Activated gamma-delta T cell treated with Interleukin-2 at 50 U/mL for 16 hours (primary cell): Measurements from ENCODE around the gene ZNRF3.
"Not testable (repeated sequence)": the region's sequence is repeated elsewhere in the genome, so short reads cannot be mapped to it uniquely, and the experiment has no call there.

ENCODE experiments used
- DNase-seq: peaks from one replicate; pipeline ENCODE4 v3.0.0-alpha.2; 2020

The ZNRF3 gene

GRCh38 chr22:28884747-28885350 lies 1.5 kb downstream of the ZNRF3 start:
- no peak for DNase-seq

GRCh38 chr22:28885939-28886338 lies 2.6 kb downstream of the ZNRF3 start:
- DNase-seq, result no peak

- DNase-seq, result not testable (repeated sequence)
These were observed 3.3 kb downstream of the ZNRF3 start for GRCh38 chr22:28886679-28887078.

GRCh38 chr22:28887725-28888459 lies 4.5 kb downstream of the ZNRF3 start:
- DNase-seq, result no peak

GRCh38 chr22:28889478-28890024 lies 6.2 kb downstream of the ZNRF3 start:
- DNase-seq, result no peak

- DNase-seq, result no peak
These were observed 7.9 kb downstream of the ZNRF3 start for GRCh38 chr22:28891156-28891733.

GRCh38 chr22:28892175-28892731 lies 8.9 kb downstream of the ZNRF3 start:
- no peak for DNase-seq

- no peak for DNase-seq
These were observed 10.4 kb downstream of the ZNRF3 start for GRCh38 chr22:28893810-28894209.

- DNase-seq, result no peak
These were observed 11.0 kb downstream of the ZNRF3 start for GRCh38 chr22:28894334-28894733.

GRCh38 chr22:28894807-28895206 lies 11.4 kb downstream of the ZNRF3 start:
- DNase-seq, result no peak

- DNase-seq, result no peak
These were observed 13.2 kb downstream of the ZNRF3 start for GRCh38 chr22:28896611-28897010.

- no peak for DNase-seq
These were observed 14.9 kb downstream of the ZNRF3 start for GRCh38 chr22:28898233-28898629.

- peak; percentile 27 for DNase-seq
These were observed 16.0 kb downstream of the ZNRF3 start for GRCh38 chr22:28899199-28899853.

GRCh38 chr22:28900379-28900925 lies 17.1 kb downstream of the ZNRF3 start:
- no peak for DNase-seq

- DNase-seq, result no peak
These were observed 19.1 kb downstream of the ZNRF3 start for GRCh38 chr22:28902490-28902889.

GRCh38 chr22:28903080-28903479 lies 19.7 kb downstream of the ZNRF3 start:
- DNase-seq, result no peak

- DNase-seq, result no peak
These were observed 20.4 kb downstream of the ZNRF3 start for GRCh38 chr22:28903729-28904128.

GRCh38 chr22:28904211-28904896 lies 21.0 kb downstream of the ZNRF3 start:
- no peak for DNase-seq

- no peak for DNase-seq
These were observed 22.0 kb downstream of the ZNRF3 start for GRCh38 chr22:28905256-28905832.

- no peak for DNase-seq
These were observed 22.9 kb downstream of the ZNRF3 start for GRCh38 chr22:28906312-28906711.

GRCh38 chr22:28907311-28908008 lies 24.1 kb downstream of the ZNRF3 start:
- DNase-seq, result no peak
